HS-27A (cell line): ENCODE results near the gene NR1H4.
"Not testable (repeated sequence)": the region's sequence is repeated elsewhere in the genome, so short reads cannot be mapped to it uniquely, and the experiment has no call there.

Experiments used
- DNase-seq: peaks from one replicate; pipeline ENCODE4 v3.0.0-alpha.2; 2012; ENCODE audit warnings: low read depth, missing footprints

NR1H4 gene

GRCh38 chr12:100573292-100574186 lies 99.9 kb downstream of the NR1H4 start, which contains the start of gene GAS2L3:
Gene GAS2L3 (plus strand): TSS chr12:100573684. CDS start chr12:100594905, 21,221 bp downstream.
- no peak for DNase-seq

GRCh38 chr12:100574187-100575074 lies 100.8 kb downstream of the NR1H4 start:
- DNase-seq = no peak

- DNase-seq = no peak
Measured at GRCh38 chr12:100576331-100577036, 102.8 kb downstream of the NR1H4 start.

GRCh38 chr12:100578923-100579322 lies 105.3 kb downstream of the NR1H4 start:
- DNase-seq = no peak

GRCh38 chr12:100579844-100580243 lies 106.2 kb downstream of the NR1H4 start:
- DNase-seq = no peak

GRCh38 chr12:100584256-100584655 lies 110.6 kb downstream of the NR1H4 start:
- no peak for DNase-seq

GRCh38 chr12:100591979-100592378 lies 118.3 kb downstream of the NR1H4 start:
- DNase-seq = no peak

GRCh38 chr12:100593490-100593889 lies 119.8 kb downstream of the NR1H4 start:
- no peak for DNase-seq

- no peak for DNase-seq
Measured at GRCh38 chr12:100601626-100602025, 128.0 kb downstream of the NR1H4 start.

GRCh38 chr12:100602997-100603396 lies 129.3 kb downstream of the NR1H4 start:
- DNase-seq = not testable (repeated sequence)

- no peak for DNase-seq
Measured at GRCh38 chr12:100608776-100609175, 135.1 kb downstream of the NR1H4 start.

GRCh38 chr12:100610666-100611430 lies 137.2 kb downstream of the NR1H4 start:
- DNase-seq = no peak

GRCh38 chr12:100612606-100613005 lies 138.9 kb downstream of the NR1H4 start:
- no peak for DNase-seq
